Loucy (cell line): ENCODE results near the gene GCFC2.

Experiments
- CTCF ChIP-seq: fragments of 200-600 bp; sonication (generic); conservative IDR thresholded peaks from 2 replicates; pipeline ENCODE4 v1.5.1; 2014; ENCODE audit warnings: mild to moderate bottlenecking, antibody characterized with exemption, low read length
- EZH2phosphoT487 ChIP-seq: fragments of 200-600 bp; IDR thresholded peaks from 2 replicates; pipeline ENCODE4 v1.6.1; 2018; ENCODE audit warnings: antibody characterized with exemption, mild to moderate bottlenecking, moderate library complexity, borderline replicate concordance

- TF ChIP-seq CTCF (no peak), EZH2phosphoT487 (no peak)
These were observed 65.1 kb downstream of the GCFC2 start for GRCh38 chr2:75645643-75646042.
